ENCODE measurements around the gene APOH.

GRCh38 chr17:66271512-66271911 lies 42.3 kb upstream of the APOH start:
- TF ChIP-seq CTCF (IDR thresholded peaks at IDR 0.05) (no peak), POLR2AphosphoS5 (IDR thresholded peaks at IDR 0.05; ENCODE audit: insufficient read depth in 1 of 2, low read depth in 1 of 2) (no peak)

Data from vagina (tissue), 2 donors.